22Rv1 (cell line): ENCODE data around the gene SENP7.

ENCODE experiments used
- CTCF ChIP-seq: fragments of 450-650 bp; IDR thresholded peaks from 2 replicates; pipeline ENCODE4 v1.5.1; 2017; ENCODE audit warnings: mild to moderate bottlenecking
- ZFX ChIP-seq: fragments of 450-650 bp; IDR thresholded peaks from 2 replicates; pipeline ENCODE4 v1.6.1; 2017; ENCODE audit warnings: antibody characterized with exemption, borderline replicate concordance

GRCh38 chr3:101433652-101434051 lies 79.4 kb downstream of the SENP7 start:
- TF ChIP-seq CTCF (no peak), ZFX (no peak)
